H1 (cell line): ENCODE results near the gene YAP1. TPM values are rescaled to one million over a fixed set of nuclear protein-coding genes. Genes with fewer than 3 reads are reported as not detected.

Source experiments
- ATF2 ChIP-seq: IDR thresholded peaks from 2 replicates; pipeline ENCODE4 v1.6.1; 2012; ENCODE audit warnings: low read length, inconsistent platforms
- polyA plus RNA-seq, 7 experiments: library from polyadenylated mRNA; depleted of rRNA in 3 of 7; stranded (reverse) in 5 of 7; unstranded in 2 of 7; fragments of >200 nt in 5 of 7; fragments of 200-250 nt in 2 of 7; gene quantifications; 1 replicate in 5 of 7; 2 replicates in 1 of 7; 4 replicates in 1 of 7; pipeline versions ENCODE4 v1.2.1 to v1.2.3, GENCODE V29; 2011 to 2013; ENCODE audit warnings: missing spikeins in 2 of 7, mixed read lengths in 2 of 7
- total RNA-seq: library from RNA; stranded (reverse); fragmentation: NEBNext Ultra II Directional; extraction: Animal tissue kit (Norgen Biotek cat#: 25700); gene quantifications from 2 replicates; pipeline ENCODE4 v1.2.1, GENCODE V29; 2021

Gene YAP1
- total and polyA plus RNA-seq, 2 of the 8 experiments (the other 6 are each of a cell fraction or from before 2014, with no cell fraction given), result 62.0 to 108 TPM

GRCh38 chr11:102205805-102206204 lies 95.6 kb downstream of the YAP1 start (continued):
- TF ChIP-seq ATF2, result no peak
